Calu3 (cell line): ENCODE results near the gene EFNA2. TPM values are rescaled to one million over a fixed set of nuclear protein-coding genes. Genes with fewer than 3 reads are reported as not detected.

Experiments used
- BruUV-seq: library from RNA; stranded (reverse); fragments of 400-500 nt; replicated peaks from 2 replicates; lab custom pipeline; 2021; lab: Mats Ljungman, UMichigan
- CTCF ChIA-PET: fragments of 300-600 bp; sonication (Branson Sonifier 250); formaldehyde crosslinking; loops from one replicate; lab custom pipeline; 2022; ENCODE audit warnings: antibody characterized with exemption; lab: Charles Lee
- DNase-seq: peaks from one replicate; pipeline ENCODE4 v3.0.0; 2022
- H3K27ac Mint-ChIP-seq: one replicate; pipeline ENCODE4 v1.8.0; 2022; ENCODE audit warnings: mixed read lengths; ENCODE audit not compliant: unreplicated experiment
- H3K27me3 Mint-ChIP-seq: one replicate; pipeline ENCODE4 v1.8.0; 2022; ENCODE audit warnings: mixed read lengths; ENCODE audit not compliant: unreplicated experiment
- H3K36me3 Mint-ChIP-seq: one replicate; pipeline ENCODE4 v1.8.0; 2022; ENCODE audit warnings: mild to moderate bottlenecking, moderate library complexity, mixed read lengths; ENCODE audit not compliant: insufficient read depth, unreplicated experiment
- H3K4me1 Mint-ChIP-seq: one replicate; pipeline ENCODE4 v1.8.0; 2022; ENCODE audit warnings: mild to moderate bottlenecking, low read depth, mixed read lengths; ENCODE audit not compliant: unreplicated experiment
- H3K4me3 Mint-ChIP-seq: one replicate; pipeline ENCODE4 v1.8.0; 2022; ENCODE audit warnings: mild to moderate bottlenecking, low read depth, moderate library complexity, mixed read lengths; ENCODE audit not compliant: unreplicated experiment
- H3K9me3 Mint-ChIP-seq: one replicate; pipeline ENCODE4 v1.8.0; 2022; ENCODE audit warnings: low read depth, mixed read lengths; ENCODE audit not compliant: unreplicated experiment
- CTCF ChIP-seq: fragments of 200-600 bp; IDR thresholded peaks from one replicate; pipeline ENCODE4 v1.8.0; 2022; ENCODE audit warnings: antibody characterized with exemption; ENCODE audit not compliant: unreplicated experiment
- intact Hi-C: fragments of 100-400 bp; cut with micrococcal nuclease; formaldehyde crosslinking; loops from one replicate; pipeline ENCODE4 v1.10.0; 2022; ENCODE audit not compliant: unreplicated experiment
- total RNA-seq: library from RNA; stranded (reverse); gene quantifications from 2 replicates; pipeline ENCODE4 v1.2.3, GENCODE V29; 2022

Gene EFNA2
- total RNA-seq, 1 experiment from 2014 or later = 0.90 TPM

- H3K9me3 Mint-ChIP-seq = no peaks in the 10 kb centered on the region
- no peak for DNase-seq
- peak overlapping the region; percentile 97 for H3K27ac Mint-ChIP-seq
- no peaks in the 10 kb centered on the region for H3K27me3 Mint-ChIP-seq
- peaks cover 23% of the 10 kb centered on the region for H3K4me1 Mint-ChIP-seq
- H3K36me3 Mint-ChIP-seq = peaks cover 97% of the 10 kb centered on the region
- no TSS peak for BruUV-seq
- no peak overlapping the region for H3K4me3 Mint-ChIP-seq
- TF ChIP-seq CTCF = no peak
- CTCF ChIA-PET = no interaction called here
- intact Hi-C loops = no loop called here
Measured at GRCh38 chr19:1257475-1258162, 28.1 kb upstream of the EFNA2 start.

GRCh38 chr19:1258163-1258492 is 27.5 kb upstream of the EFNA2 start:
- TSS peak; percentile 13 for BruUV-seq
- peaks cover 28% of the 10 kb centered on the region for H3K4me1 Mint-ChIP-seq
- DNase-seq = no peak
- TF ChIP-seq CTCF = no peak
- H3K9me3 Mint-ChIP-seq = no peaks in the 10 kb centered on the region
- CTCF ChIA-PET = no interaction called here
- peaks cover 97% of the 10 kb centered on the region for H3K36me3 Mint-ChIP-seq
- H3K27ac Mint-ChIP-seq = peak overlapping the region; percentile 97
- H3K27me3 Mint-ChIP-seq = no peaks in the 10 kb centered on the region
- intact Hi-C loops = no loop called here
- H3K4me3 Mint-ChIP-seq = no peak overlapping the region

DNA sequence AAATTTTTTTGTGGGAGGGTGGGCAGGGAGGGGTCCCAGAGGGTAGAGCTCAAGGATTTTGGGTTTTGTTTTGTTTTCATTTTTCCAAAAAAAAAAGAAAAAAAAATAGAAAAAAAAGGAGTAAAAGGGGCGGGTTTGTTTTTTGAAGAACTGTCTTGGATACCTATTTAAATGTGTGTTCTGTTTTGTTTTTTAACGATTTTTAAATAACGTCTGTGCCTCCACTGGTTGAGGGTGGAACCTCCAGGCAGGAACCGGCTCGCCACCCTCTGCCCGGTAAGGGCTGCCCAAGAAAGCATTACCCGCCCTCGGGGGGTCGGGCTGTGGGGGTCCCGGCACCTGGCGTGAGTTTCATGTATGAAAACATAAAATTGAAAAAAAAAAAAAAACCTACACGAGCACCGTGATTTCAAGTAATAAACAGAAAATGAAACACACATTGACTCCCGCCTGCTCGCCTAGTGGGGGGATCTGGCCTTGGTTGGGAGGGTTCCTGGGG is 26.9 kb upstream of the EFNA2 start:
- Mint-ChIP-seq H3K27ac (peak overlapping the region; percentile 97), H3K4me3 (no peak overlapping the region), H3K27me3 (no peaks in the 10 kb centered on the region), H3K4me1 (peaks cover 29% of the 10 kb centered on the region), H3K9me3 (no peaks in the 10 kb centered on the region), H3K36me3 (peaks cover 94% of the 10 kb centered on the region)
- TF ChIP-seq CTCF = no peak
- no peak for DNase-seq
- CTCF ChIA-PET = interaction anchor here (1.4 kb wide), 1 partner anchor 14 kb away, joined by 3 read pairs; no protein-coding TSS in a partner anchor
- intact Hi-C loops = no loop called here
- BruUV-seq = no TSS peak

GRCh38 chr19:1259206-1259875 is 26.3 kb upstream of the EFNA2 start:
- Mint-ChIP-seq H3K9me3 (no peaks in the 10 kb centered on the region), H3K4me1 (peaks cover 29% of the 10 kb centered on the region), H3K27ac (peak overlapping the region; percentile 97), H3K27me3 (no peaks in the 10 kb centered on the region), H3K4me3 (no peak overlapping the region), H3K36me3 (peaks cover 89% of the 10 kb centered on the region)
- DNase-seq = peak; percentile 69
- intact Hi-C loops = no loop called here
- CTCF ChIA-PET = interaction anchor here (1.4 kb wide), 1 partner anchor 15 kb away, joined by 3 read pairs; no protein-coding TSS in a partner anchor
- no peak for TF ChIP-seq CTCF
- BruUV-seq = TSS peak; percentile 87
